HepG2 (cell line): ENCODE data around the gene FKBP1B. TPM values are rescaled to one million over a fixed set of nuclear protein-coding genes. Genes with fewer than 3 reads are reported as not detected.
A peak's percentile ranks its signal among the peaks of the same experiment; 100 is the strongest.

Experiments used
- ATAC-seq: fragments of 200-7000 bp; cut with Tn5 transposase; 3 replicates; pipeline ENCODE4 v1.9.1; 2020; ENCODE audit warnings: mild to moderate bottlenecking, moderate library complexity
- BruUV-seq: library from RNA; stranded (reverse); fragments of 400-500 nt; replicated peaks from 2 replicates; lab custom pipeline; 2021; lab: Mats Ljungman, UMichigan
- CTCF ChIA-PET: fragments of 300-600 bp; formaldehyde crosslinking; extraction: SDS; loops from one replicate; lab custom pipeline; 2021; ENCODE audit warnings: low total read pairs, inconsistent platforms, low intra/inter-chr PET ratio; lab: Yijun Ruan, JAX
- POLR2A ChIA-PET: fragments of 350-600 bp; sonication (Branson Sonifier 250); formaldehyde crosslinking; loops from one replicate; lab custom pipeline; 2020; ENCODE audit warnings: antibody characterized with exemption, inconsistent platforms; lab: Yijun Ruan, JAX
- DNase-seq: peaks from one replicate; pipeline ENCODE4 v3.0.0-alpha.2; 2015; ENCODE audit warnings: low spot score
- FAIRE-seq: peaks from 3 replicates; lab custom pipeline; 2011; peaks lifted over from hg19 to GRCh38; lab: Jason Lieb, UNC
- H2AFZ ChIP-seq: one replicate; pipeline ENCODE4 v1.6.1; 2011; ENCODE audit warnings: low read length, inconsistent platforms
- H3K27ac ChIP-seq: fragments of 300-600 bp; 3 replicates; pipeline ENCODE4 v1.8.0; 2011; ENCODE audit warnings: mixed run types, mild to moderate bottlenecking, mixed read lengths, low read length, inconsistent platforms; ENCODE audit not compliant: insufficient read depth; ENCODE audit errors: extremely low read length
- H3K27me3 ChIP-seq, 2 experiments: fragments of 200-600 bp in 1 of 2; 2 replicates in 1 of 2; 3 replicates in 1 of 2; pipeline versions ENCODE4 v1.6.0 to v1.8.0; 2011; ENCODE audit warnings: low read length in 2 of 2, mild to moderate bottlenecking in 2 of 2, moderate library complexity in 2 of 2, inconsistent platforms in 1 of 2; ENCODE audit not compliant: insufficient read depth in 2 of 2, control insufficient read depth in 1 of 2
- H3K36me3 ChIP-seq, 2 experiments: fragments of 200-600 bp in 1 of 2; replicated peaks in 1 of 2; 2 replicates in 1 of 2; 3 replicates in 1 of 2; pipeline versions ENCODE4 v1.5.1 to v1.8.0; 2011; ENCODE audit warnings: low read length in 2 of 2, inconsistent platforms in 1 of 2; ENCODE audit not compliant: insufficient read depth in 2 of 2, control insufficient read depth in 1 of 2
- H3K4me1 ChIP-seq: 2 replicates; pipeline ENCODE4 v1.5.1; 2012; ENCODE audit warnings: low read length, inconsistent platforms; ENCODE audit not compliant: insufficient read depth
- H3K4me2 ChIP-seq: 2 replicates; pipeline ENCODE4 v1.6.0; 2011; ENCODE audit warnings: low read depth, low read length, inconsistent platforms
- H3K4me3 ChIP-seq, 3 experiments: fragments of 200-600 bp in 1 of 3; sonication (generic), shearing (Covaris generic) in 1 of 3; replicated peaks in 1 of 3; 2 replicates each; pipeline ENCODE4 v1.5.1; 2011 to 2016; ENCODE audit warnings: low read length in 3 of 3, inconsistent platforms in 2 of 3, low read depth in 2 of 3, mild to moderate bottlenecking in 2 of 3, control low read depth in 1 of 3, mixed read lengths in 1 of 3; ENCODE audit not compliant: insufficient read depth in 1 of 3
- H3K79me2 ChIP-seq: one replicate; pipeline ENCODE4 v1.6.1; 2011; ENCODE audit warnings: low read length, inconsistent platforms; ENCODE audit not compliant: insufficient read depth
- H3K9ac ChIP-seq: 2 replicates; pipeline ENCODE4 v1.6.0; 2011; ENCODE audit warnings: mild to moderate bottlenecking, low read depth, low read length, inconsistent platforms; ENCODE audit not compliant: insufficient read depth
- H3K9me3 ChIP-seq: 2 replicates; pipeline ENCODE4 v1.5.1; 2012; ENCODE audit warnings: mild to moderate bottlenecking, low read length
- H4K20me1 ChIP-seq: 2 replicates; pipeline ENCODE4 v1.6.0; 2011; ENCODE audit warnings: inconsistent platforms, mild to moderate bottlenecking, low read length, moderate library complexity; ENCODE audit not compliant: insufficient read depth
- FOXA1 ChIP-seq, 2 experiments: fragments of 450-650 bp in 1 of 2; sonication (generic) in 1 of 2; formaldehyde crosslinking in 1 of 2; IDR thresholded peaks; 2 replicates each; pipeline versions ENCODE4 v1.4.0 to v1.6.1; 2016 to 2020; ENCODE audit warnings: missing genetic modification reagents in 1 of 2
- MED8 ChIP-seq: sonication (generic); formaldehyde crosslinking; IDR thresholded peaks from 2 replicates; pipeline ENCODE4 v1.8.1; 2023; ENCODE audit warnings: mild to moderate bottlenecking, missing genetic modification reagents; ENCODE audit not compliant: insufficient replicate concordance
- RFX5 ChIP-seq: IDR thresholded peaks from 2 replicates; pipeline ENCODE4 v1.6.1; 2011; ENCODE audit warnings: low read depth, low read length, improper control_type of control experiment
- ZBTB7B ChIP-seq: sonication (generic); formaldehyde crosslinking; IDR thresholded peaks from 2 replicates; pipeline ENCODE4 v1.4.0; 2020; ENCODE audit warnings: missing genetic modification reagents
- ZNF292 ChIP-seq: sonication (generic); formaldehyde crosslinking; IDR thresholded peaks from 2 replicates; pipeline ENCODE4 v1.8.1; 2022; ENCODE audit warnings: mild to moderate bottlenecking, low read depth, missing genetic modification reagents, borderline replicate concordance
- ZNF333 ChIP-seq: sonication (generic); formaldehyde crosslinking; IDR thresholded peaks from 2 replicates; pipeline ENCODE4 v1.4.0; 2020; ENCODE audit warnings: mild to moderate bottlenecking, missing genetic modification reagents, borderline replicate concordance
- WGBS: methylation state at CpG from one replicate; pipeline ENCODE4 v1.1.6; 2017; ENCODE audit warnings: low lambda C conversion rate; 5-methylcytosine and 5-hydroxymethylcytosine counted together
- in situ Hi-C: cut with HindIII; loops from 2 replicates; pipeline ENCODE4 v1.10.0; 2017; ENCODE audit warnings: low pct_unique_long_range_greater_than_20kb; ENCODE audit not compliant: extremely low pct_ligation_motif_present
- intact Hi-C: fragments of 100-400 bp; cut with micrococcal nuclease; formaldehyde crosslinking; loops from one replicate; pipeline ENCODE4 v1.10.0; 2022; ENCODE audit not compliant: unreplicated experiment
- polyA plus RNA-seq, 8 experiments: library from polyadenylated mRNA; depleted of rRNA in 3 of 8; stranded (reverse) in 7 of 8; unstranded in 1 of 8; fragments of >200 nt; fragmentation: Illumina TruSeq in 4 of 8; extraction: Trizol in 4 of 8; gene quantifications; 2 replicates each; pipeline versions ENCODE4 v1.2.1 to v1.2.3, GENCODE V29; 2011 to 2016; ENCODE audit warnings: low read depth in 4 of 8, missing spikeins in 1 of 8, mixed read lengths in 1 of 8; ENCODE audit not compliant: insufficient read depth in 1 of 8
- total RNA-seq, 5 experiments: library from RNA; depleted of rRNA; stranded (reverse); fragments of >200 nt; fragmentation: Illumina TruSeq; extraction: Trizol; gene quantifications; 2 replicates each; pipeline ENCODE4 v1.2.3, GENCODE V29; 2016; ENCODE audit warnings: low read depth in 1 of 5
- TF ChIP-seq, protein P1 (sequence below): sonication (generic); formaldehyde crosslinking; IDR thresholded peaks from 2 replicates; pipeline ENCODE4 v1.5.0; 2020; ENCODE audit warnings: missing genetic modification reagents, mild to moderate bottlenecking, borderline replicate concordance
- TF ChIP-seq, protein P2 (sequence below): sonication (generic); IDR thresholded peaks from 2 replicates; pipeline ENCODE4 v1.6.1; 2016; ENCODE audit warnings: low read depth, borderline replicate concordance

FKBP1B gene
- total and polyA plus RNA-seq, 2 of the 13 experiments (the other 11 are each of a cell fraction or from before 2014, with no cell fraction given) = 35.2 to 96.3 TPM

GRCh38 chr2:24085200-24085489 is 35.6 kb downstream of the FKBP1B start:
- peak; percentile 17 for DNase-seq
- no TSS peak for BruUV-seq
- ATAC-seq = no peak
- Histone ChIP-seq H3K4me1 (peaks cover 30% of the 10 kb centered on the region), H3K9me3 (no peaks in the 10 kb centered on the region), H3K79me2 (no peaks in the 10 kb centered on the region), H2AFZ (peak overlapping the region; percentile 88), H3K27me3 (no peaks in the 10 kb centered on the region; a peak in 1 of 5 replicates), H4K20me1 (no peaks in the 10 kb centered on the region), H3K4me3 (peak overlapping the region; percentile 67 to 84 (median 74)), H3K9ac (peak overlapping the region; percentile 79), H3K36me3 (peaks cover 3 to 9% of the 10 kb centered on the region in 2 experiments; a peak in 3 of 5 replicates), H3K27ac (peak overlapping the region; percentile 89), H3K4me2 (peak overlapping the region; percentile 91)
- in situ Hi-C loops (loop anchor here (10.0 kb wide), 1 partner anchor 80 kb away; no protein-coding TSS in a partner anchor), intact Hi-C loops (no loop called here)
- ChIA-PET CTCF (interaction anchor here (0.7 to 3.5 kb wide), 4 partner anchors 27 to 158 kb away, joined by 3 to 71 read pairs (median 14); partner anchors contain the start of gene ATAD2B), POLR2A (interaction anchor here (0.6 to 3.4 kb wide), 17 partner anchors 9 to 159 kb away, joined by 3 to 99 read pairs (median 22); partner anchors contain the start of genes ATAD2B, FAM228B, PFN4 and SF3B6)
- FAIRE-seq = no peak
- TF ChIP-seq, protein P1, sequence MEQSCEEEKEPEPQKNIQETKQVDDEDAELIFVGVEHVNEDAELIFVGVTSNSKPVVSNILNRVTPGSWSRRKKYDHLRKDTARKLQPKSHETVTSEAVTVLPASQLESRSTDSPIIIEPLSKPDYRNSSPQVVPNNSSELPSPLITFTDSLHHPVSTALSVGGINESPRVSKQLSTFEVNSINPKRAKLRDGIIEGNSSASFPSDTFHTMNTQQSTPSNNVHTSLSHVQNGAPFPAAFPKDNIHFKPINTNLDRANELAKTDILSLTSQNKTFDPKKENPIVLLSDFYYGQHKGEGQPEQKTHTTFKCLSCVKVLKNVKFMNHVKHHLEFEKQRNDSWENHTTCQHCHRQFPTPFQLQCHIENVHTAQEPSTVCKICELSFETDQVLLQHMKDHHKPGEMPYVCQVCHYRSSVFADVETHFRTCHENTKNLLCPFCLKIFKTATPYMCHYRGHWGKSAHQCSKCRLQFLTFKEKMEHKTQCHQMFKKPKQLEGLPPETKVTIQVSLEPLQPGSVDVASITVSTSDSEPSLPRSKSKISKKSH (CRISPR knock-in tag) = no peak
- TF ChIP-seq RFX5 = no peak
- 0 out of 2 replicates have a peak, but pooled peaks have one; percentile 19 for TF ChIP-seq ZNF333
- TF ChIP-seq ZBTB7B = 0 out of 2 replicates have a peak, but pooled peaks have one; percentile 2
- TF ChIP-seq ZNF292 = no peak
- TF ChIP-seq MED8 = peak; percentile 2
- TF ChIP-seq, protein P2, sequence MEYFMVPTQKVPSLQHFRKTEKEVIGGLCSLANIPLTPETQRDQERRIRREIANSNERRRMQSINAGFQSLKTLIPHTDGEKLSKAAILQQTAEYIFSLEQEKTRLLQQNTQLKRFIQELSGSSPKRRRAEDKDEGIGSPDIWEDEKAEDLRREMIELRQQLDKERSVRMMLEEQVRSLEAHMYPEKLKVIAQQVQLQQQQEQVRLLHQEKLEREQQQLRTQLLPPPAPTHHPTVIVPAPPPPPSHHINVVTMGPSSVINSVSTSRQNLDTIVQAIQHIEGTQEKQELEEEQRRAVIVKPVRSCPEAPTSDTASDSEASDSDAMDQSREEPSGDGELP = no peak
- no peak for TF ChIP-seq FOXA1 (IDR thresholded peaks at IDR 0.05)
- TF ChIP-seq FOXA1 (CRISPR knock-in tag; IDR thresholded peaks at IDR 0.05) = peak; percentile 45
- 3% methylated on average over 11 of the region's 11 CpGs for WGBS
